ENCODE measurements around the gene PRRT4. TPM values are rescaled to one million over a fixed set of nuclear protein-coding genes. Genes with fewer than 3 reads are reported as not detected.
A peak's percentile ranks its signal among the peaks of the same experiment; 100 is the strongest.

The PRRT4 gene
- total and polyA plus RNA-seq, 2 of the 13 experiments (the other 11 are each of a cell fraction or from before 2014, with no cell fraction given): not detected

GRCh38 chr7:128343554-128344430, 17.7 kb downstream of the PRRT4 start, which contains the start of gene RBM28 (continued):
- TF ChIP-seq ZNF7 (CRISPR knock-in tag; IDR thresholded peaks at IDR 0.05): peak; percentile 42; the same call in 1 of the 2 replicates
- TF ChIP-seq ZNF17 (CRISPR knock-in tag; IDR thresholded peaks at IDR 0.05): 0 out of 2 replicates have a peak, but pooled peaks have one; percentile 76
- peak; percentile 87 for TF ChIP-seq ZBTB42 (CRISPR knock-in tag; IDR thresholded peaks at IDR 0.05)
- TF ChIP-seq TFAP4 (IDR thresholded peaks at IDR 0.05; ENCODE audit: borderline replicate concordance, low read depth): peak; percentile 69
- peak; percentile 78; the same call in 1 of the 2 replicates for TF ChIP-seq PHF21A (CRISPR knock-in tag; IDR thresholded peaks at IDR 0.05)
- TF ChIP-seq CEBPB (IDR thresholded peaks at IDR 0.05; ENCODE audit: borderline replicate concordance, low read depth, low read length): no peak
- TF ChIP-seq RXRA (CRISPR knock-in tag; IDR thresholded peaks at IDR 0.05): peak; percentile 91
- peak; percentile 68 for TF ChIP-seq TBL1XR1 (IDR thresholded peaks at IDR 0.05; ENCODE audit: borderline replicate concordance, low read length, partially characterized antibody)
- no peak for TF ChIP-seq ZFP36 (IDR thresholded peaks at IDR 0.05; ENCODE audit: borderline replicate concordance, low read depth, low read length, partially characterized antibody)
- peak; percentile 87; the same call in 1 of the 2 replicates for TF ChIP-seq ZNF737 (CRISPR knock-in tag; IDR thresholded peaks at IDR 0.05; ENCODE audit: borderline replicate concordance)
- TF ChIP-seq ZNF704 (CRISPR knock-in tag; IDR thresholded peaks at IDR 0.05; ENCODE audit: borderline replicate concordance): peak; percentile 99
- peak; percentile 93; the same call in 1 of the 2 replicates for TF ChIP-seq HOXA7 (CRISPR knock-in tag; IDR thresholded peaks at IDR 0.05)
- TF ChIP-seq ZNF740 (CRISPR knock-in tag; IDR thresholded peaks at IDR 0.05): peak; percentile 62; the same call in 1 of the 2 replicates
- TF ChIP-seq ZNF512 (CRISPR knock-in tag; IDR thresholded peaks at IDR 0.05): 0 out of 2 replicates have a peak, but pooled peaks have one; percentile 49
- peak; percentile 80; the same call in 1 of the 2 replicates for TF ChIP-seq PBX3 (CRISPR knock-in tag; IDR thresholded peaks at IDR 0.05; ENCODE audit: borderline replicate concordance)
- no peak for TF ChIP-seq NFE2L2 (IDR thresholded peaks at IDR 0.05; ENCODE audit: low read length)
- peak; percentile 97 for TF ChIP-seq YEATS2 (CRISPR knock-in tag; IDR thresholded peaks at IDR 0.05; ENCODE audit: borderline replicate concordance)
- TF ChIP-seq ZNF468 (CRISPR knock-in tag; IDR thresholded peaks at IDR 0.05): peak; percentile 99
- peak; percentile 97 for TF ChIP-seq ZHX1 (CRISPR knock-in tag; IDR thresholded peaks at IDR 0.05; ENCODE audit: low read depth)
- peak; percentile 97 for TF ChIP-seq MYNN (CRISPR knock-in tag; IDR thresholded peaks at IDR 0.05; ENCODE audit: low read depth)

Data from HepG2 (cell line).